Endometrium (tissue), 2 donors: ENCODE measurements around the gene SPTBN1.

Experiments used
- FAIRE-seq: peaks from 2 replicates; lab custom pipeline; 2012; peaks lifted over from hg19 to GRCh38; lab: Jason Lieb, UNC
- donor health status: control.
- donor health status: control.

The SPTBN1 gene

DNA sequence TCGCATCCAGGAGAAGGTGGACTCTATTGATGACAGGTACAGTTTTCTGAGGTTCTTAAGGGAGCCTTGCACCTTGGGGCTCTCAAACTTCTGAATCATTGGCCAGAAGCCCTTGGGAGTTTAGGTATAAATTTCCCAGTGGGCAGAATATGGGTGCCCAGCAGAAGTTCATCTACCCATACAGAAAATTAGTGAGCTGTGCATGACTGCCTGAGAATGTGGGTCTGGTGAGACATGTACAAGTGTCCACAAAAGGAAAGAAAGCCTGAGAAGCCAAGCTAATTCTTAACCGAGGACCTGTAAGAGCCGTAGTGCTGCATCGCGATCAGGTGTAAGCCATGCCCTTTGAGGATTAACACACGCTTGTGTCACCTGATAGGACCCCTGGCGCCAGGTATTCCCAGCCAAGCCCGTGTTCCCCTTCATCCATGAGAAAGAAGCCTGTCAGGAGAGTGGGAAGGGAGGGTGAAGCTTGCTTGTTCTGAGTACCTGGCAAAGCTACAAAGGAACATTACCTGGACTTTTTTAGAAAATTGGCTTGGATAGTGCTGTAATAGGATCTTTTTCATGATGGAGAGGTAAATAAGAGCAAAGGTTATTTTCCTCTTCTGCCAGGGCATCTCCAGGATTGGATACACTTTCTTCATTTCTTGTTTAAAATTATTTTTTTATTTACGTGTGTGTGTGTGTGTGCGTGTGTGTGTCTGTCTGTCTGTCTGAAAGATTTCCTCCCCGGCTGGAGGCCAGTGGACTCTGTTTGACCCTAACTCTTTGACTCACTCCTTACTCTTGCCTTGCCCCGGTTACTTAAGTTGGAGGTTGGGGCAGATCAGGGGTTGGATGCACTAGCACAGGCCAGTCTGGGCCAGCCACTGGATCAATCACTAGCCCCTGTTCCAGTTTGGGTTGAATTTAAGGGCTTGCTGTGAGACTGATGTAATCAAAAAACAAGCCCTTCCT is 176.9 kb downstream of the SPTBN1 start:
- FAIRE-seq: no peak

DNA sequence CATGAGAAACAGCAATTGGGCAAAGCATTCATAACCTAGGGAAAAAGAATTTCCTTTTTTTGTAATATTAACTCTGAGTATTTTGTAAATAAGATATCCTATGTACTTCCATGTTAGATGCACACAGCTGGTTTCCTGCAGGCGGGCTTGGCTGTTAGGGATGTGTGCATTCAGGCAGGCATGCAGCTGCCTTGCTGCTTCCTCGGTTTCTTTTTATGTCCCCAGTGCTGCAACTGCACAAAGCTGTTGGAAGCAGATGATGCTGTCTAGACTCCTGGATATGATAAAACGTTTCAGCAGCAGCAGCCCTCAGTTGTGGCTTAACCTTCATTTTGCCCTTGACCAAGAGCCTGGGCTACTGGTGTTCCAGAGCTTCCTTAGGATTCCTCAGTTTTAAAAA is 177.9 kb downstream of the SPTBN1 start:
- FAIRE-seq: no peak

DNA sequence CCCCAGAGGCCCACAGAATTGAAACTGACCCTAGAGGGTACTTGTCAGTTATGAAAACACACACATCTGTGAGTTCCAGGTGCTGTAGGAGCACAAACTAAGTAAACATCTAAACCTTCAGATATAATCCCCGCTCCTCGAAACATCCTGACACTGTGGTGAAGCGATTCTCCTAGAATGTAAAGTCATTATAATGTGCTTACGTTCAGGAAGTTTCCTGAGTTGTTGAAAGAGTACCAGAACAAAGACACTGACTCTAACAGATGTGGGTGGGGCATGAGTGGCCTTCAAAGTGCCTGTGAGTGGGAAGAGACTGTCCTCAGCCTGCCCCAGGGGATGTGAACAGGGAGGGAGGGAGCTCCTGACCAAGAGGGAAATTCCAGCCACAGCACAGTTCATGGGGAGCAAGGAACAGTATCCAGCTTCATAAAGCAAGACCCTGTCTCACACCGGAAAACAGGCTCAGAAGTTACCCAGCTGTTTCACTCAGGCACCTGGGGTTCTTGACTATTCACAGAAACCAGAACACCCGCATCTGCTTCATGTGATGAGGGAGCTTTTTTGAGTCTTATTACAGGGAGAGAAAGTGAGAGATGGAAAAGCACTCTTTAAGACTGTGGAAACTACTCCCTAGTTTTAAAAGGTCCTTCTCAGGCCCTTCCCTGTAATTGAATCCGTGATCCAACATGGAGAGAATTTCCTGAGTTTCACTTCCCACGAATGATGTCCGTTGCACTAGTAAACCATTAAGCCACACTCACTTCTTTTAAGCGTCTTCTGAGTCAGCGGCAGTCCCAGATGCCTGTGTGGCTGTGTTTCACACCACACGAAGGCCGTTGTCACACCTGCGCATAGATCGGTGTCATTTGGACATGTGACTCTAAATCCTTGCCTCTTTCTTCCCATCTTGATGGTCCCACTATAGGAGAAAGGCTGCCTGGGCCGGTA is 178.7 kb downstream of the SPTBN1 start:
- FAIRE-seq: no peak

DNA sequence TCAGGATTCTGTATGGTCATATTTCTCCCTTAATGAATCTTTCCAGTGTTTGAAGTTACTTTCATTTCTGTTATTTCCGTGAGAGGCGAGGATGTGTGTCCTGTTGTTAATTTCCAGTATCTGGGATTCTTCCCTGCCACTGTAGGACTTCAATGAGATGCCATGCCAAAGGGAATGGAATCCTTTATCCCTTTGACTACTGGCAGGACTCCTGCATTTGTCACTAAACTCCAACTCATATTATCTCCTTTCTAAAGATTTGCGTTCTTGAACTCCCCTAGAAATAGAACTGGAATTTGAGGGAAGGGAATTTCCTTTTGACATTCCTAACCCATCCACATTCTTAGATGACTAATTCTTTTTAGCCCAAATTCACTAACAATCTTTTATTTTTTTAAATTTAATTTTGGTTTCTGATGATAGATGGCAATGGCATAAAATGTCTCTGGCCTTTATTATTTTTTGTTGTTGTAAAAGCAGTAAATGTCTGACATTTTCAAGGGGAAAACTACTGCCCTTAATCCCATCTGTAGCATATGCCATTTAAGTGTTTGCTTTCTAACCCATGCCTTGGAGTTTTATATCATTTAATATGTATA is 179.5 kb downstream of the SPTBN1 start:
- no peak for FAIRE-seq

DNA sequence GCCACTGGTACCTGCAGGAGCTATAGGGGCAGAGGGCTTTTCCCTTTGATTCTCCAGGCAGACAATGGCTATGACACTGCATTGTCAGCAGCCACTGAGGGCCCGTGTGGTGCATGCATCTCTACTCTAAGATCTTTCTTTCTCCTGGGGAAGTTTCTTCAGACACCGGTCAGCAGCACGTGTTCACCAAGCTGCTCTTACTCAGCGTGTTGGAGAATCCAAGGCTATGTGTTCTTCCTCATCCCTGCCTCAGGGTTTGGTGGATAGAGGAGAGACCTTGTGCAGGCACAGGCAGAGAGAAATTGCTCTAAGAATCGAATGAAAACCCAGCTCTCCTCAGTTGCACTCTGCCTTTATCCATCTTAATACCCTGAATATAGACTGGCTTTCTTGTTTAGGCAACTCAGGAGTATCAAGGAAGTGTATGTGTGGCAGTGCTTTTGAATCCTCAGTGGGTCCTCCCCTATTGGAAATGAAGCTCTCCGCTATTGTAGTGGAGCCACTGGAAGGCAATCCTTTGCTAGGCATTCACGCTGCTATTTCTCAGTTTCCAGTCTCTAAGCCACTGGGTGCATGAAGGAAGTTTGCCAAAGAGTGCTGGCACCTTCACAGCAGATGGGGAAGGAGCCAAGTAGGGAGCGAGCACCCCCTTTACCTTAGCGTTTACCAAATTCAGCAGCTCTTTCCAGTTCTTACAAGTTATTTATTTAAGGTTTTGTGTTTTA is 180.4 kb downstream of the SPTBN1 start:
- no peak for FAIRE-seq

DNA sequence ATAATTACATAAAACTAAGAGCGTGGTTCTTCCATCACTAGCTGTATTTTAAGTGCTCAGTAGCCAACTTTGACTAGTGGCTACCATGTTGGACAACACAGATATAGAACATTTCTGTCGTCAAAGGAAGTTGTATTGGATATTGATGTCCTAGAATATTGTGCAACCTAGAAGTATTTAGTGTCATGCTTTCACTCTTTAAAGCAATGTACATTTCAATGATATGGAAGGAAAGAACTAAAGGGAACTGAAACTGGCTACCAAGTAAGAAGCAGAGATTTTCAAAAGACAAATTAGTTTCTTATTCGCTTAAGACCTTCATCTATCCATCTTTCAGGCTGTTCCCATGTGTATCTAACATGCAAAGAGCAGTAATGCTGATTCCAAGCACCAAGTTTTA is 182.0 kb downstream of the SPTBN1 start:
- FAIRE-seq: no peak

DNA sequence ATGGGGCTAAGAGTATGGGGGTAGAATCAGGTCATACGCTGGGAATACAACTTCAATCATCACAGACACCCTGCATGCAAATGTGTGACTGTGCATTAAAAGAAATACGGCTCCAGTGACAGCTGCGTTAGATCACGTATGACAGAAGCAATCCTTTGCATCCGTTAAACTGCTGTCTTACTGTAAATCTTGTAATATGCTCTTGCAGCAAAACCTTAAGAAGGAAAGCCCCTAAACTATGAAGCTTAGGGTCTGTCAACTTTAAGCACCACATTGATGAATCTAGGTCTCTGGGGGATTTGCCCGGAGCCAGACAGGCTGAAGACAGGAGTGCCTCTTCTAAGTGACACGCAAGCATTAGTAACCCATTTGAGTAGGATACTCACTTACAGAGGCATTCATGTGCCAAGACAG is 182.7 kb downstream of the SPTBN1 start:
- FAIRE-seq: no peak

DNA sequence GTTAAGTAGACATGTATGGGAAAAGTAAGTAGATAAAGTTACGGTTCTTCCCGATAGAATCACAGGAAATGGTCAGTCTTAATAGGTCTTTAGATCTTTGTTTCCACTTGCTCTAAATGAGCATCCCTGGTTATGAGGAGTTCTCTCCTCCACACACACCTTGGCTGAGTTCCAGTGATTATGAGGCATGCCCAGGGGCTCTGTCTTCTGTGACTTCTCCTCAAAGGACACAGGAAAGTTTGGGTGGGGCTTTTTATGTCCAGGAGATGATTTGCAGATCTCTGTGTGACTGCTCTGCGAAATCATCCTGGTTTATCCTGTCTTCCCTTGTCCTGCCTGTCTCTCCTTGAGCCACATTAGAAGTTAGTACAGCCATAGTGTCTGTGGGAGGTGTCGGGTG is 183.5 kb downstream of the SPTBN1 start:
- FAIRE-seq: no peak

DNA sequence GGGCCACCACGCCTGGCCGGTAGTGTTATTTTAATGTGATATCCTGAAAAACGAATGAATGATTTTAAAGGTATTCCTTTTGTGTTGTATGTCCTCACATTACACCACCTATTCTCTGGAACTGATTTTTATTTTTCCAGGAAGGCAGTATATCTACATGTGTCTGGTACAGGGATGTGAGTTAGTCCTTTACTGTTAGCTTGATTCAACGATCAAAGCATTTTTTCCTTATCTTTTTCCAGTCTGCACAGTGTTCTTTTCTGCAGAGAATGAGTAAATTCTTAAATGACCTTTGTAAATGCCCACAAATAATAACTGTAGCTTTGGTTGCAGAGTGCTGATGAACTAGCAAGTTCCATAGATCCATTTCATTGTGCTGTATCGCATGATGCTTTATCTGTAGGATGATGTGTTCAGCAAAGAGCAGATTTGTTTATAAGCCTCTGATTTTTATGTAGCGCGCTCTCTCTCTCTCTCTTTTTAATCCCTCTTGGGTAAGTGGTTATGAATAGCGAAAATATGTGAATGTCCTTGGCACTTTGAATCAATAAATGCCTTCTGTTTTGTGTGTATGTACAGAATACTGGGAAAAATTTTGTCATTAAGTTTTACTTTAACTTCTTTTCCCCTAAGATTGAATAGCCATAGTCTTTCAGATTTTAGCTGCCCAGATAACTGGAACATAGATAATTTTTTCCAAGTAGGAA is 184.9 kb downstream of the SPTBN1 start:
- no peak for FAIRE-seq

DNA sequence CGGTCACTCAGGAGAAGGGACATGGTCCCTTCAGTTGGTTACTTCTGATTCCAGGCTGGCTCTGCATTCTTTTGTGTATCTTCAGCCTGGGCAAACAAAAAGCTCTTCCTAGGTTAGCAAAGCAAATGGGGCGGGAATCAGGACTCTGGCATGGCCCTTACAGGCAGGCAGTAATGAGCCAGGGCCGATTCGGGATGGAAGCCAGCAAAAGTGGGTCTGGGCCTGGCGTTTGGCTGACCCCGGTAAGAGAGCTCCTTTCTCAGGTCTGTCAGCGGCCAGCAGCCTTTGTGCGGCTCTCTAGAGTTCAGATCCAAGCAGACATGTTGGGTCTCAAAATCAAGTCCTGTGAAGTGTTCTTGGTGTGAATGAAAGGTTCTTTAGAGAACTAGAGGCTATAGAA is 185.9 kb downstream of the SPTBN1 start:
- FAIRE-seq: no peak

DNA sequence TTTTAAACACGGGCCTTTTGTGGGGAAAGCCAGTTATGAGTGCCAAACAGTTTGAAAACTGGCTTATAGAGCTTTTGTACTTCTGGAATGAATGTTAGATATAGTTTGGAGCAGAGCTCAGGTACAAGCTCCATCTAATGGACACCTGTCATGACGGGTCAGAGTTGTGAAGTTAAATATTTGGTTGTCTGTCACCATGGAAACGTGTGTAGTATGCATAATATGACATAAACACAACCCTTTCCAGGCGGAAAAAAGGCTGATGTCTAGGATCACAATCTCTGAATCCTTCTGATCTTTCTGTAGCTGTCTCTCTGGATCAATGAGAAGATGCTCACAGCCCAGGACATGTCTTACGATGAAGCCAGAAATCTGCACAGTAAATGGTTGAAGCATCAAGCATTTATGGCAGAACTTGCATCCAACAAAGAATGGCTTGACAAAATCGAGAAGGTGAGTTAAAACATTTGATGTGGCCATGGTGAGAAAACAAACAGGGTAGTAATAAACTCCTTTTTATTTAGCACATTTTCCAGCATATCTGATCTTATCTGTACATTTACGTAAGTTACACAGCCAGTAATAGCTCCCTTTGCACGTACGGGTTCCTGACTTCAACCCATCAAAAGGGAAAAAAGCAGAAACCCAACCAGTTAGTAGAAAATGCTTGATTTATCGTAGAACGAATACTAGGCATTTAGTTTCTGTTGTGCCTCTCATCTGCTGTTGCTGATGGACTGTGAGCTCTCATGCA is 186.7 kb downstream of the SPTBN1 start:
- FAIRE-seq: no peak

DNA sequence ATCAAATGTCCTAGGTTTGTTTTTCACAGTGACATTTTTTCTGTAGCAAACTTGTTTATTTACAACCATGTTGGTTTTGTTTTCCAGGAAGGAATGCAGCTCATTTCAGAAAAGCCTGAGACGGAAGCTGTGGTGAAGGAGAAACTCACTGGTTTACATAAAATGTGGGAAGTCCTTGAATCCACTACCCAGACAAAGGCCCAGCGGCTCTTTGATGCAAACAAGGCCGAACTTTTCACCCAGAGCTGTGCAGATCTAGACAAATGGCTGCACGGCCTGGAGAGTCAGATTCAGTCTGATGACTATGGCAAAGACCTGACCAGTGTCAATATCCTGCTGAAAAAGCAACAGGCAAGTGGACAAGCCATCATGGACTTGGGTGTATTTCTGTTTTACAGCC is 188.1 kb downstream of the SPTBN1 start:
- FAIRE-seq: no peak

DNA sequence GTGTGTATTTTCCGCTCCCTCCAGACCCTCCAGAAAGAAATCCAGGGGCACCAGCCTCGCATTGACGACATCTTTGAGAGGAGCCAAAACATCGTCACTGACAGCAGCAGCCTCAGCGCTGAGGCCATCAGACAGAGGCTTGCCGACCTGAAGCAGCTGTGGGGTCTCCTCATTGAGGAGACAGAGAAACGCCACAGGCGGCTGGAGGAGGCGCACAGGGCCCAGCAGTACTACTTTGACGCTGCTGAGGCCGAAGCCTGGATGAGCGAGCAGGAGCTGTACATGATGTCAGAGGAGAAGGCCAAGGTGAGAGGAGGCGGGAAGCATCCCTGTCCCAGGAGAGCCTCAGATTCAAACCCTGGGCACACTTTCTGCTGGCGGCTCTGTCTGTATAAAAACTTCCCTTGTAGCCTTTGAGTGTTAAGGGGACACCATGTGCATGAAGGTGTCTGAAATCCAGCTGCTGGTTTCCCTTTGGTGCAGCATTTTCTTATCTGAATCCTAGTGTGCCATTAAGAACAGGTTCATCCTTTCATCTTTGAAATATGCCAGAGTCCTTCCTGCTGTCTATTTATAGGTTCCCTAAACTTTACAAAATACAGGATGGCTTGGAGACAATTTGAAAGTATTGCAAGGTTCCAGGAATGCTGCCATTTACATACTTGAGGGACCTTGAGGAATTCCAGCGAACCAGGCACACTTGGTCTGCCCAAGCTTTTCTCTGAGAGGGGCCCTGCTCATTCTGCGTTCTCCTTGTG is 190.2 kb downstream of the SPTBN1 start:
- FAIRE-seq: no peak

DNA sequence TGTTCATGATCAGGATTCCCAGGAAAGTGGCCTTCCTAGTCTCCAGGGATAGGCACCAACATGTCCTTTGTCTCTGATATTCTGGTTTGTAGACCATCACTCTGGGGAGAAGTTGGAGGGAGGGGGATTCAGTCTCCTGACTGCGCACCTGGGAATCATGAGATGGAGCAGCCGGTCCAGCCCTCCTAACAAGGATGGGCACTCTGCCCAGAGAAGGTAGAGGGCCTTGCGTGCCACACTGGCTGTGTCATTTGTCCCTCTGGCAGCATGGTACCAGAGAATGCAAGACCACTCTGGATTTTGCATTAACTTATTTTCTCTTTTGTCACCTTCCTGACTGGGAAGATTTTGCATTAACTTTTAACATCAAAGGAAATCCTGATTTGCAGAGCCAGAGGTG is 192.1 kb downstream of the SPTBN1 start:
- FAIRE-seq: no peak

DNA sequence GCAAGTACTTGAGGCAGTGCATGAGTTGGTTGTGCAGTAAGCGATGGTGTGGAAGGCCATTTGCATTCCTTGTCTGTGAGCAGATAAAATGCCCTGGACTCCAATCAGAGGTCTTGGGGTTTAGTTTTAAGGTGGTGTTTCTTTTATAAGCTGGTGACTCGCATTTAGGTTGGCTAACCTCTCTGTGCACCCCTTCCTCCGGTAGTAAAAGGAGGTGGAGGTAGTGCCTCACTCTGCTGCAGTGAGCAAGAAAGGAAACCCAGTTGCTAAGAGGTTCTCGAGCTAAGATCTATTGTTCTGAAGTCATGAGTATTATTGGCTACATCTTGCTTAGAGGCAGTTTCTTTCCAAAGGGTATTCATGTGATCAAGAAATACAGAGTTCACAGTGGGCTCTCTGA is 193.1 kb downstream of the SPTBN1 start:
- no peak for FAIRE-seq

DNA sequence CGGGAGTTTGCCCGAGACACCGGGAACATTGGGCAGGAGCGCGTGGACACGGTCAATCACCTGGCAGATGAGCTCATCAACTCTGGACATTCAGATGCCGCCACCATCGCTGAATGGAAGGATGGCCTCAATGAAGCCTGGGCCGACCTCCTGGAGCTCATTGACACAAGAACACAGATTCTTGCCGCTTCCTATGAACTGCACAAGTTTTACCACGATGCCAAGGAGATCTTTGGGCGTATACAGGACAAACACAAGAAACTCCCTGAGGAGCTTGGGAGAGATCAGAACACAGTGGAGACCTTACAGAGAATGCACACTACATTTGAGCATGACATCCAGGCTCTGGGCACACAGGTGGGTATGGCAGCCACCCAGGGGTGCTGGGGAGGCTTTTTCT is 193.5 kb downstream of the SPTBN1 start:
- FAIRE-seq: no peak

DNA sequence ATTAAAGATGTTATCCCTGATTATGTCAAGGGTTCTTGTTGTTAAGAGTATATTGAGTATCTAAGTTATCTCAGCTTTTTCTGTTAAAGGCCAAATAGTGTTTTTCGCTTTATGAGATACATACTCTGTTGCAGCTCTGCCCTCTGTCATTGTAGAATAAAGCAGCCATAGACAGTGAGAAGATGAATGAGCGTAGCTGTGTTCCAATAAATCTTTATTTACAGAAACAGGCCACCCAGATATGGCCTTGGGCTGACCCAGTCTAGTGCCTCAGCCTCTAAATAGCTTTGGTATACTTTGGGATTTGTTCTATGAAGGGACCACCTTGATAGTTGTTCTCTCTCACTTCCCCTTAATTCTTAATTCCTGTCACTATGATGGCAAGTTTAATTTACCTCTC is 194.5 kb downstream of the SPTBN1 start:
- FAIRE-seq: no peak

DNA sequence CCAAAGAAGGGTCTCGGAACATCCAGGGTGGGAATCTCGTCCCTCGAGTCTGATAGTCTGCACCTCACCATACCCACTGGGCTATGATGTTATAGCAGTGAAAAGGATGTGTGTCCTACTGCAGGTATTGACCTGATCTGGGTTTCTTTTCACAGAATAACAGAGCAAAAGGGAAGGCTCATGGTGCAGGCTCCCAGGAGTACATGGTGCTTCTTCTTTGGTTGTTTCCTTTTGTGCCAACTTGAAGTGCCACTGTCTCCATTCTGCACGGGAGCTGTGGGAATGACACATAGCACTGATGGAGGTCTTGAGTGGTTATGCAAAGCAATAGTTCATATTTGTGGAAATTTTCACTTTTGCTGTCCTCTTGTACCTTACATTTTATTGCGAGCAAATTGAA is 195.2 kb downstream of the SPTBN1 start:
- FAIRE-seq: no peak

DNA sequence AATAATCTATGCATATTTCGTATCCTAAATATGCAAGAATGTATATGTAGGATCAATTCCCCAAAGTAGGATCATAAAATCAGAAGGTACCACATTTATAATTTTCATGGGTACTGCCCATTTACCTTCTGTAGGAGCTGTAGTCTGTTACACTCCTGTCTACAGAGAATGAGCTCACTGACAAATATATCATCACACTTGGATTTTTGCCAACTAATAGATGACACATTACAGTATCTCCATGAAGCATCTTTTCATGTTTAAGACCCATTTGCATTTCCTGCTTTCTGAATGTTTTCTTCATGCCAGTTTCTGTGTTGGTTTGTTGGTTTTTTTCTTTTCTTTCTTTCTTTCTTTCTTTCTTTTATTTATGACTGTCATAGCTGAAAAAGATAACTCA is 196.4 kb downstream of the SPTBN1 start:
- FAIRE-seq: no peak
